Endometrial microvascular endothelial cells (primary cell): ENCODE measurements around the gene CEP162. TPM values are rescaled to one million over a fixed set of nuclear protein-coding genes. Genes with fewer than 3 reads are reported as not detected.
"Not testable (repeated sequence)": the region's sequence is repeated elsewhere in the genome, so short reads cannot be mapped to it uniquely, and the experiment has no call there.

Source experiments
- in situ Hi-C: cut with HindIII; loops from 2 replicates; pipeline ENCODE4 v1.10.0; 2017; ENCODE audit warnings: low sequenced_read_pairs, low pct_unique_long_range_greater_than_20kb; ENCODE audit errors: inconsistent ontology term
- total RNA-seq: library from RNA; depleted of rRNA; stranded (reverse); fragments of >200 nt; gene quantifications from one replicate; pipeline ENCODE4 v1.2.3, GENCODE V29; 2015; ENCODE audit errors: inconsistent ontology term

Gene CEP162
- total RNA-seq, 1 donor from 2014 or later: 3.9 TPM

DNA sequence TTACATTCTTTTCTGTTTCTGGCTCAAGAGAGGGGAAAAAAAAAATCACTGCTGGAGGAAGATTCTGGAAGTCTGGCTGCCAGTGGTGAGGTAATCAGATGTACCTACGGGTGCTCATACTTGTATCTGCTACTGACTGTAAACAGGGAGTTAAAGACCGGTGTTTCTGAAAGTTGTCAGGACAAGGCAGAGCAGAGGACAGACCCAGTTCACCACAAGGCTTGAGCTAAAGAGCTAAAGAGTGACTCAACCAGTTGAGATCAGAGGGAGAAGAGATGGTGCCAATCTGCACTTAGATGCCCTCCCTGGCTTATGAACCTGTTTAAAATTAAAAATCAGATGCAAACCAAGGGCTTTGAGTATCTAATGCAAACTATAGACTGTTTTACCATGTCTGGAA lies 55.4 kb downstream of the CEP162 start:
- in situ Hi-C loops: no loop called here

DNA sequence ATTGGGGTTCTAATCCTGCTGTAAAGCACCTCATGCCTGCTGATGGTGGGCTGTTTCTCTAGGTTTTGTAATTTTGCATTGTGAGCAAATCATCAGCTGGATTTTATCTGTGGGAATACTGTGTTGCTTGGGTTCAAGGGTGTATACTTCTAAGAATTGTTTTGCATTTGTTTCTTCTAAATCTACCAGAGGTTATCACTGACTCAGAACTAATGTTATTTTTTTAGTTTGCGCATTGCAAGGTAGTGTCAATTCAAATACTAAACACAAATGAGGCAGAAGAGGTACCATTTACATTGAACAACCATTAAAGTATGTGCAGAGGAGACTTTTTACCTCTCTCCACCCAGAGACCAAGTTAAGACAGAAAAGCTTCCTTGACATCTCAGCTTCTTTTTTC lies 60.0 kb downstream of the CEP162 start:
- in situ Hi-C loops: no loop called here

DNA sequence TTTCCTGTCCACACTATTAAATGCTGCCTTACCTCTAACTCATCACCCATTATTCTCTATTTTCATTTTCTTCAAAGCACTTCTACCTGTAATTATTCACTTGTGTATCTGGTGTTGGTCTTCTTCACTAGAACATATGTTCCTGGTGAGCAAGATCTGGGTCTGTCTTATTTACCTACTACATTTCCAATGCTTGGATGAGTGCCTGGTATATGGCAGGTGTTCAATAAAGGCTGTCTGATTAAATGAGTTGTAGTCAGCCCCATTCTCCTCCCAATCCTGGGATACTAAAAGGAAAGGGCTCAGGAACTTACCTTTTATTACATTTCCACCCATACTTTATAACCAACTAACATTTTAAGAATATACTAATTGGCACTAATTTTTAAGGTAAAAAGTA lies 61.0 kb downstream of the CEP162 start:
- in situ Hi-C loops: no loop called here

DNA sequence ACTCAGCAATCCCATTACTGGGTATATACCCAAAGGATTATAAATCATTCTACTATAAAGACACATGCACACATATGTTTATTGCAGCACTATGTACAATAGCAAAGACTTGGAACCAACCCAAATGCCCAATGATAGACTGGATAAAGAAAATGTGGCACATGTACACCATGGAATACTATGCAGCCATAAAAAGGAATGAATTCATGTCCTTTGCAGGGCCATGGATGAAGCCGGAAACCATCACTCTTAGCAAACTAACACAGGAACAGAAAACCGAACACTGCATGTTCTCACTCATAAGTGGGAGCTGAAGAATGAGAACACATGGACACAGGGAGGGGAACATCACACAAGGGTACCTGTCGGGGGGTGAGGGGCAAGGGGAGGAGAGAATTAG lies 63.1 kb downstream of the CEP162 start:
- in situ Hi-C loops: not testable (repeated sequence)

DNA sequence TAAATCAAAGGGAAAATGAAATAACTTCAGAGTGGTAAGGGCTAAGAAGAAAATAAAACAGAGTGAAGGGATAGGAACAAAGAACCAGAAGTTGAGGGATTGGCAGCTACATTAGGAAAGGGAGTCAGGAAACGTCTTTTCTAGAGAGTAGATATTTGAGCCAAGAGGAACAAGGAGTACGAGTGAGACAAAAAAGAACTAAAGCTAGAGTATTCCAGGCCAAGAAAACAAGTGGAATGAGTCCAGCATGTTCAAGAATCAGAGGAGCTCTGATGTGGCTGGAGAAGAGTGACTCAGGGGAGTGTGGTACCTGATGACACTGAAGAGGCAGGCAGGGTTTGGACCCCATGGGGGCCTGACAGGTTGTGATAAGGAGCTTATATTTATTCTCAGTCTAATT lies 66.3 kb downstream of the CEP162 start:
- in situ Hi-C loops: no loop called here

DNA sequence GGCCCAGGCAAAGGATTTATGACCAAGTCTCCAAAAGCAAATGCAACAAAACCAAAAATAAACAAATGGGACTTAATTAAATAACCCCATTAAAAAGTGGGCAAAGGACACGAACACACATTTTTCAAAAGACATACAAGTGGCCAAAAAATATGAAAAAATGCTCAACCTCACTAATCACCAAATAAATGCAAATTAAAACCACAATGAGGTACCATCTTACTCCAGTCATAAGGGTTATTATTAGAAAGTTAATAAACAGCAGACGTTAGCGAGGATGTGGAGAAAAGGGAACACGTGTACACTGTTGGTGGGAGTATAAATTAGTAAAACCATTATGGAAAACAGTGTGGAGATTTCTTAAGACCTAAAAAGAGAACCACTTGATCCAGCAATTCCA lies 71.1 kb downstream of the CEP162 start:
- in situ Hi-C loops: no loop called here

DNA sequence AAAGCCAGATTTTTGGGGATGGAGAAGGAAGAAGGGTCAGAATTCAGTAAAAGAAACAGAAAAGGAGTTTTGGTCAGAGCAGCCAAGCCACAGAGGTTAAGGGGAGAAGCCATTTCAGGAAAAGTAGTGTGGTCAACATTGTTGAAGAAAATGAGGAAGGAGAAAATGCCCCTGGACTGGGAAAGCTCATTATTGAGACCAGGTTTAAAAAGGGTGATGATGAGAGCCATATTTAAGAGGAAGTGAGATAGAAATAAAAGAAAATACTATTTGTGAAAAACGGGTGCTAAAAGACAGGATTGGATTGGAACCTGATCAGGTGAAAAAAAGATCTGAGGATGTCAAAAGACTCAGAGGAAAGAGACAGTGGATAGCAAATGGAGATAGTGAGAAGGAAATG lies 75.8 kb downstream of the CEP162 start:
- in situ Hi-C loops: no loop called here

DNA sequence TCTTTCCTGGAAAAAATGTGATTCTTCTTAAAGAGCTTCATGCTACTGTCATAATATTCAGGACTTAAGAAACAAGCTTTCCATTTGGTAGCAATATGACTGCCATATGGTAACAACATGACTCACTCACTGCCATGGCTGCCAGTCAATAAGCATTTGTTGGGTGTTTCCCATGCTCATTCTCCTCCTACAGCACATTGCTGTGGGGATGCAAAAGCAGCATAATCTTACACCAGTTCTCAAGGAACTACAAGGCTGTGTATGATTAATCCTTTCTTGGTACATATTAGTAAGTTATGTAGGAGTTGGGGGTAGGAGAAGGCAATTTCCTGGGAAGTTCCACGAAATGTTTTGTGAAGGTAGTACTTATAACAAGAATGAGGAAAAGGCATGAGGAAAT lies 76.7 kb downstream of the CEP162 start:
- in situ Hi-C loops: no loop called here

DNA sequence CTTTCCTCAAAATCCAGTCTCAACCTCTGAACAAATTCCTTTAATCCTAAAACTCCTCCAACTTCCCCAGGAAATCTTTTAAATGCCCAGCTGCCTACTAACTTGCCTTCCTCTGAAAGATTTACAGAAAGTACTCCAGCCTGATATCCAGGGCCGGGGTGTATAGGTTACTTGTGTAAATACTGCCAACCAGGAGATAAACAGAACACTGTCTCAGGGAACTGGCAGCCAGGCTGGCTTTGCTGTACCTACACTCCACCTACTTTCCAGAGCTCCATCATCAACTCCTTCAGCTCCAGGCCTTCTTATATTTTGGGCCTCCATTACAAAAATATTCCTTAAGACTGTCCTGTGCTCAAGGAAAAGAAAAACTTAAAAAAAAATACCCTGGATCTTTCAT lies 85.9 kb downstream of the CEP162 start:
- in situ Hi-C loops: no loop called here

DNA sequence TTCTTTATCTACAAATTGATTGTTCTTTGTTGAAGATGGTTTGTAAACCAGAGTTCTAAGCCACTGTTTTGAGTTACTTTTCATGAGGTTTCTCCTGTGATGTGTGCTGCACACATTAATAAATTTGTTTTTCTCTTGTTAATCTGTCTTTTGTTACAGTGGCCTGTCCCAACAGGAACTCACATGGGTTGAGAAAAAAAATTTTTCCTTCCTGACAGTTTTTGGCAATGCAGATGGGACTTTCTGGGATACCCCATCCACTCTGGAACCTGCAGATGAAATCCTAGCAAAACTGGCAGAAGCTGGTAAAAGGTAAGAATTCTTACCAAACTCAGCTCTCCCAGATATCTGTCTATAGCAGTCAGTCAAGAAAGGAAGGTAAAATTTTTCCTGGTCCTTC lies 88.1 kb downstream of the CEP162 start:
- in situ Hi-C loops: no loop called here

DNA sequence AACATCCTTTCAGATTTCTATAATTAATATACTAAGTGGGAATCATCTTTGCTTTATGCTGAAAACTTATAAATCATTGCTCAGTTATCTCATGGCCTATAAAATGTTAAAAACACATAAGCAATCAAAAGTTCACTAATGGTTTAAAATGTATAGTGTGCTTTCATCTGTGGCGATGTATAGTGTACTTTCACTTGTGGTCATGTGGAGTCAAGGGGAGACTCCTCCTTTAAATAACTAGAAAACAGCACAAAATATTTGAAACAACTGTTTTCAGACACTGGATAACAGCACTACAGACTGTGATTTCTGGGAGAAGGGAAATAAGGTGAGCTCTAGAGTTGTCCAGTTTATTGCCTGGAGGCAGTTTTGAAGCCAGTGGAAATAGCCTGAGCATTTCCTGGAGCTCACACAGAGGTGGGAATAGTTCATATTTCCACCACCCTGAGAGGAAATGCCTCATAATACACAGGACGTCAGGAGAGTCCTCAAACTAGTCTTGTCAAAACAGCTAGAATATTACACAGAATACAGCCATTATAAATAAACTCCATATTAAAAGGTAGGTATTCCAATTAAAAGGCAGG lies 89.4 kb downstream of the CEP162 start:
- in situ Hi-C loops: no loop called here

DNA sequence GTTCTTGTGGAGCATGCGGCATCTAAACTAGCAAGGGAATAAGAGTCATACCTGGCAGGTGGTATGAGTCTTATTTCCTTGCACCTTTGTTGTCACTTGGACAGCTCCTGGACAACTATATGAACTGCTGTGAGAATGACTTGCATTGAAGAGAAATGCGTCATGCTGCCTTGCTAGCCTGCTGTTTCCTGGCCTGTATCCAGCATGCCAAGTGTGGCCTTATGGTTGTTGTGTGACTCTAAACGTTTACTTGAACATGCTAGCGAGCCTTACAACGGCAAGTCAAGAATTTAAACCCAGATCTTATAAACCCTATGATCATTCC lies 90.4 kb downstream of the CEP162 start:
- in situ Hi-C loops: no loop called here

DNA sequence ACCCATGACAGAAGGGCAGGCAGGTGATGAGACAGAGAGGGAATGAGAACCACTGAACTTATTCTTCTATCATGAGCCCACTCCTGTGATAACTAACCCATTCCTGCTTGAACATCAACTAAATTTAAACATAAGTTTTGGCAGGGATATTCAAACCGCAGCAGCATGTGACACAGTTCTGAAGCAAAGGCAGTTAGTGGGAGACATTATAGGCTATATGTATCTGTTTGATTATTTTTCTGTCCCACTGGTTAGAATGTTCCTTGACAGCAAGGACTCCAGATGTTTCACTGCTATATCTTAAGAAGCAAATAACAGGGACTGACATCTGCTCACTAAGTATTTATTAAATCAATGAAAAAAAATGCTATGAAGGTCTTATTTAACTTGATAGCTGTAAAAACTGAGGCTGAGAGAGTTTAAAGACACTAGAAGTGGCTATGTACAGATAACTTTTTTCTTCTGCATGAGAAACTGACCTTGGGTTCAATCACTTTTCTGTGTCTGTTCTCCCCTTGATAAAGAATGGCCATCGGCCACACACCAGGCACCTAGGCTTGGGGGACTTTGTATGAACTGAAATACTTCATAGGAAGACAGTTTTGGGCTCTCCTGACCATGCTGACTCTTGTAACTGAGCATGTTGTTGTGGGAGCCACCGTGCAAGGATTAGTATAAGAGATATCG lies 90.9 kb downstream of the CEP162 start:
- in situ Hi-C loops: no loop called here

DNA sequence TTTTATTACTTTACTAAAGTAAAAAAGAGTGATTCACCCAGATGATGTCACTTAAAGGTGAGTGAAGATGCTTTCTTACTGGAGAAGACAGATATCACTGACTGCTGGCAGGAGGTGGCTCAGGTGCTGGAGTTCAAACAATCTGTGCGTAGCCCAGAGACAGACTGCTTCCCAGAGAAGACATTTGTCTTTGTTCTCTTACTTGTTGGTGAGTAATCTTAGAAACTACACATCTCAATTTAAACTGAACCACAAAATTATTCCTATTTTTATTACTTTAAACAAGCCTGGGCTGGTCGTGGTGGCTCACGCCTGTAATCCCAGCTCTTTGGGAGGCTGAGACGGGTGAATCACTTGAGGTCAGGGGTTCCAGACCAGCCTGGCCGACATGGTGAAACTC lies 92.2 kb downstream of the CEP162 start:
- in situ Hi-C loops: no loop called here

DNA sequence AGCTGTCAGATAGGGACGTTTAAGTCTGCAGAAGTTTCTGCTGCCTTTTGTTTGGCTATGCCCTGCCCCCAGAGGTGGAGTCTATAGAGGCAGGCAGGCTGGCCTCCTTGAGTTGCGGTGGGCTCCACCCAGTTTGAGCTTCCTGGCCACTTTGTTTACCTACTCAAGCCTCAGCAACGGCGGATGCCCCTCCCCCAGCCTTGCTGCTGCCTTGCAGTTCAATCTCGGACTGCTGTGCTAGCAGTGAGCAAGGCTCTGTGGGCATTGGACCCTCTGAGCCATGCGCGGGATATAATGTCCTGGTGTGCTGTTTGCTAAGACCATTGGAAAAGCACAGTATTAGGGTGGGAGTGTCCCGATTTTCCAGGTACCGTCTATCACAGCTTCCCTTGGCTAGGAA lies 94.1 kb downstream of the CEP162 start:
- in situ Hi-C loops: not testable (repeated sequence)

DNA sequence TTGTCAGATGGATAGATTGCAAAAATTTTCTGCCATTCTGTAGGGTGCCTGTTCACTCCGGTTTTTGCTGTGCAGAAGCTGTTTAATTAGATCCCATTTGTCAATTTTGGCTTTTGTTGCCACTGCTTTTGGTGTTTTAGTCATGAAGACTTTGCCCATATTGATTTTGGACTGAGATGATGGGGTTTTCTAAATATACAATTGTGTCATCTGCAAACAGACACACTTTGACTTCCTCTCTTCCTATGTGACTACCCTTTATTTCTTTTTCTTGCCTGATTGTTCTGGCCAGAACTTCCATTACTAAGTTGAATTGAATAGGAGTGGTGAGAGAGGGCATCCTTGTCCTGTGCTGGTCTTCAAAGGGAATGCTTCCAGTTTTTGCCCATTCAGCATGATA lies 97.9 kb downstream of the CEP162 start:
- in situ Hi-C loops: not testable (repeated sequence)

DNA sequence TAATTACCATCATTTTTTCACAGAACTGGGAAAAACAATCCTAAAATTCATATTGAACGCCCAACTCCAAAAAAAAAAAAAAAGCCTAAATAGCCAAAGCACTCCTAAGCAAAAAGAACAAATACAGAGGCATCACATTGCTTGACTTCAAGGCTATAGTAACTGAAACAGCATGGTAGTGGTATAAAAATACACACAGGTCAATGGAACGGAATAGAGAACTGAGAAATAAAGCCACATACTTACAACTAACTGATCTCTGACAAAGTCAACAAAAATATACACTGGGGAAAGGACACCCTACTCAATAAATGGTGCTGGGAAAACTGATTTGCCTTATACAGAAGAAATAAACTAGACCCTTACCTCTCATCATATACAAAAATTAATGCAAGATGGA lies 104.3 kb downstream of the CEP162 start:
- in situ Hi-C loops: no loop called here

DNA sequence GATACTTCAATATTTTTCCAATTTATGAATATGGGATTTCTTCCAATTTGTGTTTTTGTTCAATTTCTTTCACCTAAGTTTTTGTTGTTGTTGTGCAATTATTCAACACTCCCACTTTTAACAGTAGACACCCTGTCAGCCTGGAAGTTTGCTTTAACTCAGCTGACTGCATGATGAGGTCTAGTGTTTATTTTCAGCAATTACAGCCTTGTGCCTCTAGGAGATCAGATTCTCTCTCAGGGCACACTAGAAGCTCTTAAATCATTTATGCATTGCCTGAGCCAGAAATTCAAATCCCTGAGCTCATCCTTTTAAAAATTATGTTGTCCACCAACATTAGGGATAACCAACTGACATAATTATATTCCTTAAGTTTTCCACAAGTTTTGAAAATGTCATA lies 108.2 kb downstream of the CEP162 start:
- in situ Hi-C loops: no loop called here

DNA sequence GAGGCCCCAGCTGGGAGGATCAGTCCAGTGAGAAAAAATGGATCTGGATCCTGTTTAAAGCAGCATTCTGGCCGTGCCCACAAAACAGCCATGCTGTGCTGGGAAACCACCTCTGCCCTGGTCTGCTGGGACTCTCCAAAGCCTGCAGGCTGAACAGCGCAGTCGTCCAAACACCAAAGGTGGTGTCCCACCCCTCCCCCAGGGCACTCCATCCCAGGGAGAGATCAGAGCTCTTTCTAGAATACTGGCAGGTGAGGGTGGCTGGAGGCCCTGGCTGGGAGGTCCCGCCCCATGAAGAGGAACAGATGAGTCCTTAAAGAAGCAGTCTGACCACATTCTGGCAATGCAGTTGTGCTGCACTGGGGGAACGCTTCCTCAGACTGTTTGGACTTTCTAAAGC lies 109.3 kb downstream of the CEP162 start:
- in situ Hi-C loops: no loop called here

DNA sequence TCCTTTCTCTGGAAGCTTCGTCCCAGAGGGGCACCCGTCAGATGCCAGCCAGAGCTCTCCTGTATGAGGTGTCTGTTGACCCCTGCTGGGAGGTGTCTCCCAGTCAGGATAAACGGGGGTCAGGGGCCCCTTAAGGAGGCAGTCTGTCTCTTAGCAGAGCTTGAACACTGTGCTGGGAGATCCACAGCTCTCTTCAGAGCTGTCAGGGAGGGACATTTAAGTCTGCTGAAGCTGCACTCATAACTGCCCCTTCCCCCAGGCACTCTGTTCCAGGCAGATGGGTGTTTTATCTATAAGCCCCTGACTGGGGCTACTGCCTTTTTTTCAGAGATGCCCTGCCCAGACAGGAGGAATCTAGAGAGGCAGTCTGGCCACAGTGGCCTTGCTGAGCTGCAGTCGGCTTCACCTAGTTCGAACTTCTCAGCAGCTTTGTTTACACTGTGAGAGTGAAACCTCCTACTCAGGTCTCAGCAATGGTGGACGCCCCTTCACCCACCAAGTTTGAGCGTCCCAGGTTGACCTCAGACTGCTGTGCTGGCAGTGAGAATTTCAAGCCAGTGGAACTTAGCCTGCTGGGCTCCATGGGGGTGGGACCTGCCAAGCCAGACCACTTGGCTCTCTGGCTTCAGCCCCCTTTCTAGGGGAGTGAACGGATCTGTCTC lies 112.4 kb downstream of the CEP162 start:
- in situ Hi-C loops: not testable (repeated sequence)

DNA sequence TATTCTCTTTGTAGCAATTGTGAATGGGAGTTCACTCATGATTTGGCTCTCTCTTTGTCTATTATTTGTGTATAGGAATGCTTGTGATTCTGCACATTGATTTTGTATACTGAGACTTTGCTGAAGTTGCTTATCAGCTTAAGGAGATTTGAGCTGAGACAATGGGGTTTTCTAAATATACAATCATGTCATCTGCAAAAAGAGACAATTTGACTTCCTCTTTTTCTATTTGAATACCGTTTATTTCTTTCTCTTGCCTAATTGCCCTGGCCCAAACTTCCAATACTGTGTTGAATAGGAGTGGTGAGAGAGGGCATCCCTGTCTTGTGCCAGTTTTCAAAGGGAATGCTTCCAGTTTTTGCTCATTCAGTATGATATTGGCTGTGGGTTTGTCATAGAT lies 116.1 kb downstream of the CEP162 start:
- in situ Hi-C loops: not testable (repeated sequence)
